ENCODE results near the gene ASB15.

ASB15 gene

GRCh38 chr7:123677061-123677715 lies 75.6 kb downstream of the ASB15 start:
- peaks cover 15% of the 10 kb centered on the region for H3K4me1 ChIP-seq (ENCODE audit: control insufficient read depth, insufficient read depth, low read length, unreplicated experiment)
- no peaks in the 10 kb centered on the region for H3K79me2 ChIP-seq (ENCODE audit: control insufficient read depth, insufficient read depth, low read length, unreplicated experiment)
- H3K27me3 ChIP-seq (ENCODE audit: insufficient read depth, low read length) = no peaks in the 10 kb centered on the region
- H2AFZ ChIP-seq (ENCODE audit: low read length, unreplicated experiment) = no peak overlapping the region
- H3K4me3 ChIP-seq (ENCODE audit: low read depth, low read length) = no peak overlapping the region
- H3K27ac ChIP-seq (ENCODE audit: low read depth, low read length) = no peak overlapping the region
- H3K36me3 ChIP-seq (ENCODE audit: insufficient read depth, low read length) = peaks cover 8% of the 10 kb centered on the region

- Histone ChIP-seq H3K4me1 (ENCODE audit: control insufficient read depth, insufficient read depth, low read length, unreplicated experiment) (peaks cover 9% of the 10 kb centered on the region), H2AFZ (ENCODE audit: low read length, unreplicated experiment) (no peak overlapping the region), H3K36me3 (ENCODE audit: insufficient read depth, low read length) (peaks cover 9% of the 10 kb centered on the region), H3K27ac (ENCODE audit: low read depth, low read length) (no peak overlapping the region), H3K79me2 (ENCODE audit: control insufficient read depth, insufficient read depth, low read length, unreplicated experiment) (no peaks in the 10 kb centered on the region), H3K27me3 (ENCODE audit: insufficient read depth, low read length) (no peaks in the 10 kb centered on the region), H3K4me3 (ENCODE audit: low read depth, low read length) (no peak overlapping the region)
Observed at GRCh38 chr7:123679614-123680013, 78.0 kb downstream of the ASB15 start.

GRCh38 chr7:123680580-123680979 lies 79.0 kb downstream of the ASB15 start:
- Histone ChIP-seq H3K36me3 (ENCODE audit: insufficient read depth, low read length) (peaks cover 9% of the 10 kb centered on the region), H3K27me3 (ENCODE audit: insufficient read depth, low read length) (no peaks in the 10 kb centered on the region), H3K4me1 (ENCODE audit: control insufficient read depth, insufficient read depth, low read length, unreplicated experiment) (no peaks in the 10 kb centered on the region), H3K4me3 (ENCODE audit: low read depth, low read length) (no peak overlapping the region), H2AFZ (ENCODE audit: low read length, unreplicated experiment) (no peak overlapping the region), H3K79me2 (ENCODE audit: control insufficient read depth, insufficient read depth, low read length, unreplicated experiment) (no peaks in the 10 kb centered on the region), H3K27ac (ENCODE audit: low read depth, low read length) (no peak overlapping the region)

- Histone ChIP-seq H3K4me1 (ENCODE audit: control insufficient read depth, insufficient read depth, low read length, unreplicated experiment) (no peaks in the 10 kb centered on the region), H3K79me2 (ENCODE audit: control insufficient read depth, insufficient read depth, low read length, unreplicated experiment) (no peaks in the 10 kb centered on the region), H3K36me3 (ENCODE audit: insufficient read depth, low read length) (peaks cover 9% of the 10 kb centered on the region), H3K27me3 (ENCODE audit: insufficient read depth, low read length) (no peaks in the 10 kb centered on the region), H3K4me3 (ENCODE audit: low read depth, low read length) (no peak overlapping the region), H2AFZ (ENCODE audit: low read length, unreplicated experiment) (no peak overlapping the region), H3K27ac (ENCODE audit: low read depth, low read length) (no peak overlapping the region)
Observed at GRCh38 chr7:123681561-123681960, 79.9 kb downstream of the ASB15 start.

GRCh38 chr7:123682690-123683089 lies 81.1 kb downstream of the ASB15 start:
- no peak overlapping the region for H3K4me3 ChIP-seq (ENCODE audit: low read depth, low read length)
- no peaks in the 10 kb centered on the region for H3K27me3 ChIP-seq (ENCODE audit: insufficient read depth, low read length)
- H3K36me3 ChIP-seq (ENCODE audit: insufficient read depth, low read length) = peaks cover 9% of the 10 kb centered on the region
- no peak overlapping the region for H3K27ac ChIP-seq (ENCODE audit: low read depth, low read length)
- H2AFZ ChIP-seq (ENCODE audit: low read length, unreplicated experiment) = no peak overlapping the region
- no peaks in the 10 kb centered on the region for H3K4me1 ChIP-seq (ENCODE audit: control insufficient read depth, insufficient read depth, low read length, unreplicated experiment)
- H3K79me2 ChIP-seq (ENCODE audit: control insufficient read depth, insufficient read depth, low read length, unreplicated experiment) = no peaks in the 10 kb centered on the region

- no peaks in the 10 kb centered on the region for H3K4me1 ChIP-seq (ENCODE audit: control insufficient read depth, insufficient read depth, low read length, unreplicated experiment)
- H3K36me3 ChIP-seq (ENCODE audit: insufficient read depth, low read length) = peaks cover 11% of the 10 kb centered on the region
- no peak overlapping the region for H3K4me3 ChIP-seq (ENCODE audit: low read depth, low read length)
- H3K27ac ChIP-seq (ENCODE audit: low read depth, low read length) = no peak overlapping the region
- no peaks in the 10 kb centered on the region for H3K27me3 ChIP-seq (ENCODE audit: insufficient read depth, low read length)
- no peak overlapping the region for H2AFZ ChIP-seq (ENCODE audit: low read length, unreplicated experiment)
- no peaks in the 10 kb centered on the region for H3K79me2 ChIP-seq (ENCODE audit: control insufficient read depth, insufficient read depth, low read length, unreplicated experiment)
Observed at GRCh38 chr7:123687161-123687560, 85.5 kb downstream of the ASB15 start.

- no peaks in the 10 kb centered on the region for H3K4me1 ChIP-seq (ENCODE audit: control insufficient read depth, insufficient read depth, low read length, unreplicated experiment)
Observed at GRCh38 chr7:123687727-123688126, 86.1 kb downstream of the ASB15 start.

More at GRCh38 chr7:123687727-123688126, 86.1 kb downstream of the ASB15 start:
- H2AFZ ChIP-seq (ENCODE audit: low read length, unreplicated experiment) = no peak overlapping the region
- H3K27me3 ChIP-seq (ENCODE audit: insufficient read depth, low read length) = no peaks in the 10 kb centered on the region
- H3K36me3 ChIP-seq (ENCODE audit: insufficient read depth, low read length) = peaks cover 10% of the 10 kb centered on the region
- H3K4me3 ChIP-seq (ENCODE audit: low read depth, low read length) = no peak overlapping the region
- no peak overlapping the region for H3K27ac ChIP-seq (ENCODE audit: low read depth, low read length)
- no peaks in the 10 kb centered on the region for H3K79me2 ChIP-seq (ENCODE audit: control insufficient read depth, insufficient read depth, low read length, unreplicated experiment)

Measured in ACC112 (cell line).